GM10266 (cell line): ENCODE measurements around the gene ZCCHC2.

Experiments used
- DNase-seq: peaks from one replicate; pipeline ENCODE4 v3.0.0; 2012; ENCODE audit errors: extremely low spot score
- TF ChIP-seq, protein P1 (sequence below): IDR thresholded peaks from 2 replicates; pipeline ENCODE4 v1.5.1; 2012; ENCODE audit warnings: mild to moderate bottlenecking, low read depth; ENCODE audit not compliant: control insufficient read depth, insufficient read depth; ENCODE audit errors: missing control alignments

The ZCCHC2 gene

GRCh38 chr18:62490967-62491695 is 31.7 kb upstream of the ZCCHC2 start:
- TF ChIP-seq, protein P1, sequence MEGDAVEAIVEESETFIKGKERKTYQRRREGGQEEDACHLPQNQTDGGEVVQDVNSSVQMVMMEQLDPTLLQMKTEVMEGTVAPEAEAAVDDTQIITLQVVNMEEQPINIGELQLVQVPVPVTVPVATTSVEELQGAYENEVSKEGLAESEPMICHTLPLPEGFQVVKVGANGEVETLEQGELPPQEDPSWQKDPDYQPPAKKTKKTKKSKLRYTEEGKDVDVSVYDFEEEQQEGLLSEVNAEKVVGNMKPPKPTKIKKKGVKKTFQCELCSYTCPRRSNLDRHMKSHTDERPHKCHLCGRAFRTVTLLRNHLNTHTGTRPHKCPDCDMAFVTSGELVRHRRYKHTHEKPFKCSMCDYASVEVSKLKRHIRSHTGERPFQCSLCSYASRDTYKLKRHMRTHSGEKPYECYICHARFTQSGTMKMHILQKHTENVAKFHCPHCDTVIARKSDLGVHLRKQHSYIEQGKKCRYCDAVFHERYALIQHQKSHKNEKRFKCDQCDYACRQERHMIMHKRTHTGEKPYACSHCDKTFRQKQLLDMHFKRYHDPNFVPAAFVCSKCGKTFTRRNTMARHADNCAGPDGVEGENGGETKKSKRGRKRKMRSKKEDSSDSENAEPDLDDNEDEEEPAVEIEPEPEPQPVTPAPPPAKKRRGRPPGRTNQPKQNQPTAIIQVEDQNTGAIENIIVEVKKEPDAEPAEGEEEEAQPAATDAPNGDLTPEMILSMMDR = no peak

DNA sequence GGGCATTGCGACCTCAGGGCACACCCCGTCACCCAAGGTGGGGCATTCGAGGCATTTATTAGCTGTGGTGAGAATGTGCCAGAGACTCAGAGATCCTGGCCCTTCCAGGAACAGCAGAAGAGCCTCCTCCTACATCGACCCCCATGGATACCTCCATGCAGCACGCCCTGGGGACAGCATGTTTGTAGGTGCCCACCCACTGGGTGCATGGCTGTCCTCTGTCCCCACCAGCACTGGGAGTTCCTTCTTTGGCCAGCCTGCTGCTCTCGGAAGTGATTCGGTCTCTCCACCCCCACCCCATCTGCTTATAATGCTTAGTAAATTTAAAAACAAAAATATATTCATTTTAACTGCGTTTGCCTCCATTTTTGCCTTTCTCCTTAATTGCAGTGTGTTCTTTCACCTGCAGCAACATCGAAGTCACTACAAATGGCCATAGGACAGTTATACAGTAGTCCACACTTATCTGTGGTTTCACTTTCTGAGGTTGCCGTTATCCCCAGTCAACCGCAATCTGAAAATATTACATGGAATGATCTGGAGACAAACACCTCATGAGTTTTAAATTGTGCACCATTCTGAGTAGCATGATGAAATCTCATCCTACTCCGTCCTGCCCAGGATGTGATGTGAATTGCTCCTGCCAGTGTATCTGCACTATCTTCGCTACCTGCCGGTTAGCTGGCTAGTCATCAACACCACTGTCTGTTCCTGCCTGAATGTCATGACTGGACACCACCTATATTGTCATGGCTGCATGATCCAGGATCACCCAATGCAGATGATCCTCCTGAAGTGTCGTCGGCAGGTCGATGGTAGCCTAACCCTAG is 29.6 kb upstream of the ZCCHC2 start:
- DNase-seq = no peak
- TF ChIP-seq, protein P1 = no peak

More at GRCh38 chr18:62490967-62491695, 31.7 kb upstream of the ZCCHC2 start:
- no peak for DNase-seq

GRCh38 chr18:62494764-62495163 is 28.1 kb upstream of the ZCCHC2 start:
- no peak for DNase-seq
- TF ChIP-seq, protein P1 = no peak

- TF ChIP-seq, protein P1 = no peak
- DNase-seq = no peak
Measured at GRCh38 chr18:62496262-62496661, 26.6 kb upstream of the ZCCHC2 start.

DNA sequence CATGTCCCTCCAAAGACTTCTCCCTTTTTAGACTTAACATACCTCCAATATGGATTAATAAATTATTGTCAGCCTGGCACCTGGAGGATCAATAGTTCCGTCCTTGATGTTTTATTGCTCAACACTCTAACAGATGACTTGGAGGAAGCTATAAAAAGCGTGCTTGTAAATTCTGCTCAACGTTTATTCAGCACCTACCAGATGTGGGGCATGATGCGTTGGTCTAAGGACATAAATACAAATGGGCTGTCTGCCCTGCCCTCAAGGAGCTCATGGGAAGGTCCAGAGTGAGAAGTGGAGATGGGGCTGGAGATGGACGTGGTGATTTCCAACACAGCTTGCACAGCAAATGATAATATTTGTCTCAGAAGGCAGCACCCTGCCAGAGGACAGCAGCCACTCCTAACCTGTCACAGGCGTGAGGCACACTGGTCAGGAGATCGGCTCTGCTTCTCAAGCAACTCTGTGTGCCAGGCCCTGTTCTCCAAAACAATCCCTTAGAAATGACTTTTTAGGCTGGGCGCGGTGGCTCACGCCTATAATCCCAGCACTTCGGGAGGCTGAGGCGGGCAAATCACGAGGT is 25.5 kb upstream of the ZCCHC2 start:
- TF ChIP-seq, protein P1 = no peak
- no peak for DNase-seq

DNA sequence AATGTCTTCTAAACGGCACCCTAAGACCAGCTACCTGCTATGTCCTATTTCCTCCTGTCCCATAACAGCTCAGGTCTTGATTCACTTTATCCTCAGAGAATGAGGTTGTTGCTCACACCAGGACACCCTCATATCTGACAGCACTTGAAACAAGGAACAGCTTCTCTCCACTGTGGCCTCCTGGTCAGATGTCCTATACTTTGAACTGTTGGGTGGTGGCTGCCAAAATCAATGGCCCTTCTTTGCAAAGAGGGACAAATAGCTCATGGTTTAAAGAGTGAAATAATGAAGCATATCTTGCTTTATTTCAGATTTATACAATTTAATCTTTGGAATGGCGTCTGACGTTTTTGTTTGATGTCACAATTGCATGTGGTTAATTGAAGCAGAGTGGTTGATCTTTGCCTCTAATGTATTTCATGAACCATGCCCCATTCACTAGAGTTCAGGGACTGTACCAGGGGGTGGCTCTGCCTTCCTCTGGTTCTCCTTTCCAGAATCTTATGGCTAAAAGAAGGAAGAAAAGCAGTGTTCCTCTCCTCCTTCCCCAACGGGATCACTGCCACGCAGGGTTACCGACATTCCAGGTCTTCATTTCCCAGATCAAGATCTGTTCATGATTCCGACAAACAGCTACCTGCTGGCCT is 24.1 kb upstream of the ZCCHC2 start:
- TF ChIP-seq, protein P1 = no peak
- DNase-seq = no peak
